Fibroblast of lung (primary cell): Measurements from ENCODE around the gene LRRC18.

Experiments
- CTCF ChIP-seq, 2 donors: IDR thresholded peaks in 1 of 2; conservative IDR thresholded peaks in 1 of 2; 1 replicate in 1 of 2; 2 replicates in 1 of 2; pipeline ENCODE4 v1.5.1; 2011 to 2012; ENCODE audit warnings: low read length in 2 of 2, control low read depth in 1 of 2, inconsistent platforms in 1 of 2, low read depth in 1 of 2, mild to moderate bottlenecking in 1 of 2
- EZH2 ChIP-seq: IDR thresholded peaks from 2 replicates; pipeline ENCODE4 v1.5.1; 2012; ENCODE audit warnings: low read length, control low read depth, mild to moderate bottlenecking; ENCODE audit errors: missing control alignments

- no peak for TF ChIP-seq CTCF (conservative IDR thresholded peaks at IDR 0.05 in 1 of 2, IDR thresholded peaks at IDR 0.05 in 1 of 2; ENCODE audit: low read depth in 1 of 2, low read length in 2 of 2)
- no peak for TF ChIP-seq EZH2
Measured at GRCh38 chr10:48894911-48895802, 44.5 kb downstream of the LRRC18 start.
